K562 (cell line): ENCODE measurements around the gene SERBP1. TPM values are rescaled to one million over a fixed set of nuclear protein-coding genes. Genes with fewer than 3 reads are reported as not detected.

Experiments used
- STAG1 ChIP-seq: sonication (generic); formaldehyde crosslinking; IDR thresholded peaks from 2 replicates; pipeline ENCODE4 v1.5.0; 2020; ENCODE audit warnings: missing genetic modification reagents, borderline replicate concordance
- ZNF395 ChIP-seq: fragments of 200-800 bp; sonication (Bioruptor generic); IDR thresholded peaks from 2 replicates; pipeline ENCODE4 v1.6.1; 2017; ENCODE audit warnings: missing genetic modification characterization, missing compliant biosample characterization
- polyA plus RNA-seq, 8 experiments: library from polyadenylated mRNA; depleted of rRNA in 4 of 8; stranded (reverse) in 5 of 8; unstranded in 3 of 8; fragments of >200 nt; fragmentation: Nextera tagmentation in 2 of 8; fragmentation: Illumina TruSeq in 1 of 8; extraction: Ambion mirVana in 2 of 8; extraction: Trizol in 1 of 8; gene quantifications; 2 replicates each; pipeline versions ENCODE4 v1.2.1 to v1.2.3, GENCODE V29; 2011 to 2014; ENCODE audit warnings: inconsistent platforms in 1 of 8, missing spikeins in 1 of 8
- total RNA-seq, 7 experiments: library from RNA; depleted of rRNA in 6 of 7; stranded (reverse); fragments of >200 nt in 6 of 7; fragmentation: Illumina TruSeq in 2 of 7; extraction: Trizol in 2 of 7; gene quantifications; 2 replicates each; pipeline versions ENCODE4 v1.2.1 to v1.2.3, GENCODE V29; 2011 to 2021; ENCODE audit warnings: low replicate concordance in 1 of 7
- TF ChIP-seq, protein P1 (sequence below), 2 experiments: fragments of 200-800 bp in 1 of 2; sonication (Bioruptor generic) in 1 of 2; sonication (generic) in 1 of 2; formaldehyde crosslinking in 1 of 2; IDR thresholded peaks in 1 of 2; conservative IDR thresholded peaks in 1 of 2; 2 replicates each; pipeline versions ENCODE4 v1.5.0 to v1.6.1; 2016 to 2020; ENCODE audit warnings: missing compliant biosample characterization in 1 of 2, missing genetic modification characterization in 1 of 2, missing genetic modification reagents in 1 of 2
- TF ChIP-seq, protein P2 (sequence below), 2 experiments: IDR thresholded peaks; 2 replicates each; pipeline ENCODE4 v1.6.1; 2012; ENCODE audit warnings: improper control_type of control experiment in 2 of 2, low read depth in 2 of 2, low read length in 2 of 2, borderline replicate concordance in 1 of 2
- TF ChIP-seq, protein P3 (sequence below): fragments of 450-650 bp; IDR thresholded peaks from 2 replicates; pipeline ENCODE4 v1.6.1; 2018; ENCODE audit not compliant: partially characterized antibody

Gene SERBP1
- total and polyA plus RNA-seq, 9 of the 15 experiments (the other 6 are each of a cell fraction or from before 2014, with no cell fraction given), result 79.9 to 761 (median 464) TPM

DNA sequence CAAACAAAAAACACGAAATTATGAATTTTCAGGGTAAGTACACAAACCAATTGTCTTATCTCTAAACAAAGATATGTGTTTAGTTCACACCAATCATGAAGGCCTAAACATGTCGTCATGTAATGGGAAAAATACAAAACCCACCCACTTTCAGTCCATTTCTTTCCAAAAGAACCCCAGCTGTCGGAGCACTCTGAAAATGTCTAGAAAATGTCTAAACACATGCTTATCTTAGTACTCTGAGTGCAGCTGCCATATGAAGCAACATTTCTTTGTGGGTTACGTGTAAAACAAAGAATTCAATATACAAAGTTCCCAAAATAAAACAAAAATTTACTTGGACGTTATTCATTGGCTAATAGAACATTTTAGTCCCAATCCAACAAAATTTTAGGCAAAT is 22.7 kb downstream of the SERBP1 start (continued):
- no peak for TF ChIP-seq ZNF395 (CRISPR knock-in tag)
- TF ChIP-seq, protein P1, sequence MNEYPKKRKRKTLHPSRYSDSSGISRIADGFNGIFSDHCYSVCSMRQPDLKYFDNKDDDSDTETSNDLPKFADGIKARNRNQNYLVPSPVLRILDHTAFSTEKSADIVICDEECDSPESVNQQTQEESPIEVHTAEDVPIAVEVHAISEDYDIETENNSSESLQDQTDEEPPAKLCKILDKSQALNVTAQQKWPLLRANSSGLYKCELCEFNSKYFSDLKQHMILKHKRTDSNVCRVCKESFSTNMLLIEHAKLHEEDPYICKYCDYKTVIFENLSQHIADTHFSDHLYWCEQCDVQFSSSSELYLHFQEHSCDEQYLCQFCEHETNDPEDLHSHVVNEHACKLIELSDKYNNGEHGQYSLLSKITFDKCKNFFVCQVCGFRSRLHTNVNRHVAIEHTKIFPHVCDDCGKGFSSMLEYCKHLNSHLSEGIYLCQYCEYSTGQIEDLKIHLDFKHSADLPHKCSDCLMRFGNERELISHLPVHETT (CRISPR knock-in tag; conservative IDR thresholded peaks at IDR 0.05 in 1 of 2, IDR thresholded peaks at IDR 0.05 in 1 of 2), result no peak
- TF ChIP-seq, protein P2, sequence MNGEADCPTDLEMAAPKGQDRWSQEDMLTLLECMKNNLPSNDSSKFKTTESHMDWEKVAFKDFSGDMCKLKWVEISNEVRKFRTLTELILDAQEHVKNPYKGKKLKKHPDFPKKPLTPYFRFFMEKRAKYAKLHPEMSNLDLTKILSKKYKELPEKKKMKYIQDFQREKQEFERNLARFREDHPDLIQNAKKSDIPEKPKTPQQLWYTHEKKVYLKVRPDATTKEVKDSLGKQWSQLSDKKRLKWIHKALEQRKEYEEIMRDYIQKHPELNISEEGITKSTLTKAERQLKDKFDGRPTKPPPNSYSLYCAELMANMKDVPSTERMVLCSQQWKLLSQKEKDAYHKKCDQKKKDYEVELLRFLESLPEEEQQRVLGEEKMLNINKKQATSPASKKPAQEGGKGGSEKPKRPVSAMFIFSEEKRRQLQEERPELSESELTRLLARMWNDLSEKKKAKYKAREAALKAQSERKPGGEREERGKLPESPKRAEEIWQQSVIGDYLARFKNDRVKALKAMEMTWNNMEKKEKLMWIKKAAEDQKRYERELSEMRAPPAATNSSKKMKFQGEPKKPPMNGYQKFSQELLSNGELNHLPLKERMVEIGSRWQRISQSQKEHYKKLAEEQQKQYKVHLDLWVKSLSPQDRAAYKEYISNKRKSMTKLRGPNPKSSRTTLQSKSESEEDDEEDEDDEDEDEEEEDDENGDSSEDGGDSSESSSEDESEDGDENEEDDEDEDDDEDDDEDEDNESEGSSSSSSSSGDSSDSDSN (IDR thresholded peaks at IDR 0.05; ENCODE audit: borderline replicate concordance in 1 of 2, low read depth in 2 of 2, low read length in 2 of 2), result no peak
- TF ChIP-seq STAG1, result no peak
- TF ChIP-seq, protein P3, sequence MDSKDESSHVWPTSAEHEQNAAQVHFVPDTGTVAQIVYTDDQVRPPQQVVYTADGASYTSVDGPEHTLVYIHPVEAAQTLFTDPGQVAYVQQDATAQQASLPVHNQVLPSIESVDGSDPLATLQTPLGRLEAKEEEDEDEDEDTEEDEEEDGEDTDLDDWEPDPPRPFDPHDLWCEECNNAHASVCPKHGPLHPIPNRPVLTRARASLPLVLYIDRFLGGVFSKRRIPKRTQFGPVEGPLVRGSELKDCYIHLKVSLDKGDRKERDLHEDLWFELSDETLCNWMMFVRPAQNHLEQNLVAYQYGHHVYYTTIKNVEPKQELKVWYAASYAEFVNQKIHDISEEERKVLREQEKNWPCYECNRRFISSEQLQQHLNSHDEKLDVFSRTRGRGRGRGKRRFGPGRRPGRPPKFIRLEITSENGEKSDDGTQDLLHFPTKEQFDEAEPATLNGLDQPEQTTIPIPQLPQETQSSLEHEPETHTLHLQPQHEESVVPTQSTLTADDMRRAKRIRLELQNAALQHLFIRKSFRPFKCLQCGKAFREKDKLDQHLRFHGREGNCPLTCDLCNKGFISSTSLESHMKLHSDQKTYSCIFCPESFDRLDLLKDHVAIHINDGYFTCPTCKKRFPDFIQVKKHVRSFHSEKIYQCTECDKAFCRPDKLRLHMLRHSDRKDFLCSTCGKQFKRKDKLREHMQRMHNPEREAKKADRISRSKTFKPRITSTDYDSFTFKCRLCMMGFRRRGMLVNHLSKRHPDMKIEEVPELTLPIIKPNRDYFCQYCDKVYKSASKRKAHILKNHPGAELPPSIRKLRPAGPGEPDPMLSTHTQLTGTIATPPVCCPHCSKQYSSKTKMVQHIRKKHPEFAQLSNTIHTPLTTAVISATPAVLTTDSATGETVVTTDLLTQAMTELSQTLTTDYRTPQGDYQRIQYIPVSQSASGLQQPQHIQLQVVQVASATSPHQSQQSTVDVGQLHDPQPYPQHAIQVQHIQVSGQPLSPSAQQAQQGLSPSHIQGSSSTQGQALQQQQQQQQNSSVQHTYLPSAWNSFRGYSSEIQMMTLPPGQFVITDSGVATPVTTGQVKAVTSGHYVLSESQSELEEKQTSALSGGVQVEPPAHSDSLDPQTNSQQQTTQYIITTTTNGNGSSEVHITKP, result no peak
